ENCODE measurements around the gene SLC24A3. TPM values are rescaled to one million over a fixed set of nuclear protein-coding genes. Genes with fewer than 3 reads are reported as not detected.

Gene SLC24A3
- total RNA-seq, 6 experiments from 2014 or later, result not detected

DNA sequence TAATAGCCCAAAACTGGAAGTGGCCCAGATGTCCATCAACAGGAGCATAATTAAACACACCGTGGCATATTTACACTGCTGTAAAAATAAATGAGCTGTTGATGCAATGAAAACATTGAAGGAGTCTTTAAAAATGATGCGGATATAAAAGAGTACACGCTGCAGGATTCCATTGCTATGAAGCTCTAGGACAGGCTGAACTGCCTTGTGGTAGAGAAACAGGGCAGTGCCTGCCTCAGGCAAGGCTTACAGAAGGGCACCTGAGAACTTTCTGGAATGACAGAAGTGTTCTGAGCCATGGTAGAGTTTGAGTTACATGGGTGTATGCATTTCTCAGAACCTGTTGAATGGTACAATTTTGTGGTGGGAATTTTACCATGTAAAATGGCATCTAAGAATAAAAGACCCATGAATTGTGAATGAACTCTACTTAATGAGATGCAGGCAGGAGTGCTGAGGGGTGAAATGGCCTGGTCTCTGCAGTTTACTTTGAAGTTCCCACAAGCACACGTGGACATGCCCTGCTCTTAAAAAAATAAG is 500.3 kb downstream of the SLC24A3 start:
- Mint-ChIP-seq H3K27ac (peak overlapping the region; percentile 47; the same call in 1 of the 2 replicates), H3K4me1 (ENCODE audit: low read depth) (peaks cover 23% of the 10 kb centered on the region)

DNA sequence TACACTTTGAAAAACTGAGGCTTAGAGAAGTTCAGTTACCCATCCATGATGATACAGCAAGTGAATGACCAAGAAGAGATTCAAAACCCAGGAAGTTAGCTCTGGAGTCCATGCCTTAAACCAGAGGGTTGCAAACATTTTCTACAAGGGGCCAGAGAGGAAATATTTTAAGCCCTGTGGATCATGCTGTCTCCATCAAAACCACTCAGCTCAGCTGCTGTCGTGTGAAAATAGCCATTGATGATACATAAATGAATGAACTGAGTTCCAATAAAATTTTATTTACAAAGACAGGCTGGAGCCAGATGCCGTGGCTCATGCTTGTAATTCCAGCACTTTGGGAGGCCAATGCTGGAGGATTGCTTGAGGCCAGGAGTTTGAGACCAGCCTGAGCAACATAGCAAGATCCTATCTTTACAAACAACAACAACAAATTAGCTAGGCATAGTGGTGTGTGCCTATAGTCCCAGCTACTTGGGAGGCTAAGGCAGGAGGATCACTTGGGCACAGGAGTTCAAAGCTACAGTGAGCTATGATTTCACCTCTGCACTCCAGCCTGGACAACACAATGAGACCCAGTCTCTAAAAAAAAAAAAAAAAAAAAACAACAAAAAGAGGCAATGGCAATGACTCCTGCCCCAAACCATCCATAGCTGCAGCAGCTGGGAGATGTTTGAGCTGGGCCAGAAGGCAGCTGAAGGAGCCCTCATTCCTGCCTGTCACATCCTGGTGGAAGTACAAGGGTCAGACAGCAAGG is 501.6 kb downstream of the SLC24A3 start:
- Mint-ChIP-seq H3K27ac (no peak overlapping the region), H3K9me3 (peaks cover 16% of the 10 kb centered on the region; the same call in 1 of the 2 replicates), H3K4me1 (ENCODE audit: low read depth) (peaks cover 23% of the 10 kb centered on the region), H3K4me3 (no peak overlapping the region), H3K36me3 (ENCODE audit: low read depth) (peaks cover 5% of the 10 kb centered on the region; the same call in 1 of the 2 replicates), H3K27me3 (ENCODE audit: insufficient read depth) (peaks cover 6% of the 10 kb centered on the region)
- no peak for DNase-seq
- TF ChIP-seq, protein P1, sequence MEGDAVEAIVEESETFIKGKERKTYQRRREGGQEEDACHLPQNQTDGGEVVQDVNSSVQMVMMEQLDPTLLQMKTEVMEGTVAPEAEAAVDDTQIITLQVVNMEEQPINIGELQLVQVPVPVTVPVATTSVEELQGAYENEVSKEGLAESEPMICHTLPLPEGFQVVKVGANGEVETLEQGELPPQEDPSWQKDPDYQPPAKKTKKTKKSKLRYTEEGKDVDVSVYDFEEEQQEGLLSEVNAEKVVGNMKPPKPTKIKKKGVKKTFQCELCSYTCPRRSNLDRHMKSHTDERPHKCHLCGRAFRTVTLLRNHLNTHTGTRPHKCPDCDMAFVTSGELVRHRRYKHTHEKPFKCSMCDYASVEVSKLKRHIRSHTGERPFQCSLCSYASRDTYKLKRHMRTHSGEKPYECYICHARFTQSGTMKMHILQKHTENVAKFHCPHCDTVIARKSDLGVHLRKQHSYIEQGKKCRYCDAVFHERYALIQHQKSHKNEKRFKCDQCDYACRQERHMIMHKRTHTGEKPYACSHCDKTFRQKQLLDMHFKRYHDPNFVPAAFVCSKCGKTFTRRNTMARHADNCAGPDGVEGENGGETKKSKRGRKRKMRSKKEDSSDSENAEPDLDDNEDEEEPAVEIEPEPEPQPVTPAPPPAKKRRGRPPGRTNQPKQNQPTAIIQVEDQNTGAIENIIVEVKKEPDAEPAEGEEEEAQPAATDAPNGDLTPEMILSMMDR (IDR thresholded peaks at IDR 0.05), result no peak

More for the DNA sequence above, 500.3 kb downstream of the SLC24A3 start:
- Mint-ChIP-seq H3K36me3 (ENCODE audit: low read depth) (no peaks in the 10 kb centered on the region), H3K9me3 (peaks cover 16% of the 10 kb centered on the region; the same call in 1 of the 2 replicates), H3K4me3 (no peak overlapping the region), H3K27me3 (ENCODE audit: insufficient read depth) (peaks cover 5% of the 10 kb centered on the region)
- TF ChIP-seq, protein P1 (IDR thresholded peaks at IDR 0.05), result no peak
- DNase-seq, result no peak

DNA sequence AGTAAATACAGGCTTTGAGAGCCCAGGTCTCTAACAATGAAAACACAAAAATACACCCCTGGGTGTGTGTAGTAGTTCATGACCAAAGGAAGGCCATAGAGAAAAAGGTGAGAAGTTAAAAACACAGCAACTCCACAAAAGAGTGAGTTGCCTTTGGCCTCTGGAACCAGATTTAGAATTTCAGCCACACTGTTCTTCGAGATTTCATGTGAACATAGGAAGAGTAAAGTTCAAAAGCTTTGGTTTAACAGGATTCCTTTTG is 502.1 kb downstream of the SLC24A3 start:
- Mint-ChIP-seq H3K4me3 (no peak overlapping the region), H3K27ac (no peak overlapping the region)
- DNase-seq, result no peak

DNA sequence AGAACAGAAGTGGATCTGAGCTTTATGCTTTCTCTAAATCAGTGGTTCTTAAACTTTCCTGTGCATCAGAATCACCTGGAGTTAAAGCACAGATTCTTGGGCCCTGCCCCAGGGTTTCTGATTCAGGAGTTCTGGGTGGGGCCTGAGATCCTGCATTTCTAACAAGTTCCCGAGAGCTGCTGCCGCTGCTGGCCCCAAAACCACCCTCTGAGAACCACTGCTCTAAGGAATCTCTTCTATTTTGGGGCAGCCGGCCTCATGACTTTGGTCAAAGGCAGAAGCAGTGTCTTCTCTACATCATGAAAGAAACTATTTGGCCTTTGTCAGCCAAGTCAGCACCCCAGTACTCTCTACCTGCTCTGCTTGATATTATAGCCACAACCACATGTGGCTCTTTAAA is 503.5 kb downstream of the SLC24A3 start:
- no peak overlapping the region for H3K27ac Mint-ChIP-seq
- H3K27me3 Mint-ChIP-seq (ENCODE audit: insufficient read depth), result peaks cover 16% of the 10 kb centered on the region
- H3K4me1 Mint-ChIP-seq (ENCODE audit: low read depth), result peaks cover 16% of the 10 kb centered on the region
- no peak overlapping the region for H3K4me3 Mint-ChIP-seq
- H3K9me3 Mint-ChIP-seq, result peaks cover 16% of the 10 kb centered on the region; the same call in 1 of the 2 replicates
- peaks cover 5% of the 10 kb centered on the region; the same call in 1 of the 2 replicates for H3K36me3 Mint-ChIP-seq (ENCODE audit: low read depth)
- DNase-seq, result no peak
- TF ChIP-seq, protein P1 (IDR thresholded peaks at IDR 0.05), result no peak

More for the DNA sequence above, 502.1 kb downstream of the SLC24A3 start:
- peaks cover 23% of the 10 kb centered on the region for H3K4me1 Mint-ChIP-seq (ENCODE audit: low read depth)
- peaks cover 10% of the 10 kb centered on the region for H3K27me3 Mint-ChIP-seq (ENCODE audit: insufficient read depth)
- peaks cover 5% of the 10 kb centered on the region; the same call in 1 of the 2 replicates for H3K36me3 Mint-ChIP-seq (ENCODE audit: low read depth)
- peaks cover 16% of the 10 kb centered on the region; the same call in 1 of the 2 replicates for H3K9me3 Mint-ChIP-seq
- TF ChIP-seq, protein P1 (IDR thresholded peaks at IDR 0.05), result no peak

DNA sequence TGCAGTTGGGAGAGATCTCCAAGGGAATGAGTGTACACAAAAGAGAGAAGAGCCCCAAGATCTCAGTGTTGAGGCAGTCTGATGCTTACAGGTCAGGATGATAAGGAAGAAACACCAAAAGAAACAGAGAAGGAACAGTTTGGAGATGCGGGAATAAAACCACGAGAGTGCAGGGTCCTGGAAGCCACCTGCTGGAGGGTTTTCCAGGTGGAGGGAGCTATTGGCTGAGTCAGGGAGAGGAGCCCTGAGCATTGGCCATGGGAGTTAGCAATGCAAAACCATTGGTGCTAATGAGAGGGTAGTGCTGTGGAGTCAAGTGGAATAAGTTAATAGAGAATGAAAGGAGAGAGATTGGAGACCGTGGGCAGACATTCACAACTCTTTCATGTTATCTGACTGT is 506.4 kb downstream of the SLC24A3 start:
- H3K4me1 Mint-ChIP-seq (ENCODE audit: low read depth), result peaks cover 1% of the 10 kb centered on the region; the same call in 1 of the 2 replicates
- TF ChIP-seq, protein P1 (IDR thresholded peaks at IDR 0.05), result no peak
- peaks cover 16% of the 10 kb centered on the region; the same call in 1 of the 2 replicates for H3K9me3 Mint-ChIP-seq

More for the DNA sequence above, 506.4 kb downstream of the SLC24A3 start:
- DNase-seq, result no peak
- H3K36me3 Mint-ChIP-seq (ENCODE audit: low read depth), result peaks cover 5% of the 10 kb centered on the region; the same call in 1 of the 2 replicates
- peaks cover 16% of the 10 kb centered on the region for H3K27me3 Mint-ChIP-seq (ENCODE audit: insufficient read depth)
- no peak overlapping the region for H3K27ac Mint-ChIP-seq
- H3K4me3 Mint-ChIP-seq, result no peak overlapping the region
